Measurements from ENCODE around the gene STARD8.

DNA sequence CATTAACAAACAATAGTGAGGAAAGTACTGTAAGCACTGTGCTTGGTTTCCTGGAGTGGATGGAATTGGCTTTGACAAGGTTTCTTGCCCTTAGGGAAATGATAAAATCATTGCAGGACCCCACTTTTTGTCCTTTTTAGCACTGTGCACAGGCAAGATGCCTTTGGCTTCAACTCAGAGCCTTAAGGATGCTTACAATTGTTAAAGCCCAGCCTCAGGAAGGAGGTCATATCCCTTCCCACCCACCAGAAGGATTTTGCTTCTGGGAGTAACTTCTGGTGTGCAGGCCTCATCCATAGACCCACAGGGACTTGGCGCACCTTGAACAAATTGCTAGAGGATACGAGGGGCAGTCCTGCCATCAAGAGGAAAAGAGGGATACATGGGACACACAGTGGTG, 44.5 kb downstream of the STARD8 start:
- TF ChIP-seq POLR2A (IDR thresholded peaks at IDR 0.05): no peak
- TF ChIP-seq, protein P1, sequence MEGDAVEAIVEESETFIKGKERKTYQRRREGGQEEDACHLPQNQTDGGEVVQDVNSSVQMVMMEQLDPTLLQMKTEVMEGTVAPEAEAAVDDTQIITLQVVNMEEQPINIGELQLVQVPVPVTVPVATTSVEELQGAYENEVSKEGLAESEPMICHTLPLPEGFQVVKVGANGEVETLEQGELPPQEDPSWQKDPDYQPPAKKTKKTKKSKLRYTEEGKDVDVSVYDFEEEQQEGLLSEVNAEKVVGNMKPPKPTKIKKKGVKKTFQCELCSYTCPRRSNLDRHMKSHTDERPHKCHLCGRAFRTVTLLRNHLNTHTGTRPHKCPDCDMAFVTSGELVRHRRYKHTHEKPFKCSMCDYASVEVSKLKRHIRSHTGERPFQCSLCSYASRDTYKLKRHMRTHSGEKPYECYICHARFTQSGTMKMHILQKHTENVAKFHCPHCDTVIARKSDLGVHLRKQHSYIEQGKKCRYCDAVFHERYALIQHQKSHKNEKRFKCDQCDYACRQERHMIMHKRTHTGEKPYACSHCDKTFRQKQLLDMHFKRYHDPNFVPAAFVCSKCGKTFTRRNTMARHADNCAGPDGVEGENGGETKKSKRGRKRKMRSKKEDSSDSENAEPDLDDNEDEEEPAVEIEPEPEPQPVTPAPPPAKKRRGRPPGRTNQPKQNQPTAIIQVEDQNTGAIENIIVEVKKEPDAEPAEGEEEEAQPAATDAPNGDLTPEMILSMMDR (IDR thresholded peaks at IDR 0.05): no peak

All from Peyer's patch (tissue), 4 donors.